ENCODE data around the gene CCDC81.

GRCh38 chr11:86456075-86456939 is 81.6 kb downstream of the CCDC81 start:
- no peak for TF ChIP-seq POLR2AphosphoS5 (IDR thresholded peaks at IDR 0.05; ENCODE audit: low read depth, low read length)
- TF ChIP-seq REST (IDR thresholded peaks at IDR 0.05; ENCODE audit: insufficient read depth in 1 of 2, low read depth in 2 of 2, low read length in 2 of 2): no peak
- TF ChIP-seq SIN3A (IDR thresholded peaks at IDR 0.05; ENCODE audit: borderline replicate concordance, insufficient read depth, low read length): no peak
